ENCODE data around the gene DOCK8. TPM values are rescaled to one million over a fixed set of nuclear protein-coding genes. Genes with fewer than 3 reads are reported as not detected.

The DOCK8 gene
- total and polyA plus RNA-seq, 2 of the 13 experiments (the other 11 are each of a cell fraction or from before 2014, with no cell fraction given), result 0.28 to 0.38 TPM

GRCh38 chr9:469672-470551, 255.2 kb downstream of the DOCK8 start (continued):
- TF ChIP-seq HIC2 (CRISPR knock-in tag; IDR thresholded peaks at IDR 0.05; ENCODE audit: low read depth), result no peak
- peak; percentile 50; the same call in 1 of the 2 replicates for TF ChIP-seq MEIS2 (CRISPR knock-in tag; IDR thresholded peaks at IDR 0.05)
- 0 out of 2 replicates have a peak, but pooled peaks have one; percentile 65 for TF ChIP-seq MYPOP (CRISPR knock-in tag; IDR thresholded peaks at IDR 0.05)
- peak; percentile 74 for TF ChIP-seq ZNF580 (CRISPR knock-in tag; IDR thresholded peaks at IDR 0.05; ENCODE audit: borderline replicate concordance, low read depth)
- TF ChIP-seq ZNF430 (CRISPR knock-in tag; IDR thresholded peaks at IDR 0.05), result peak; percentile 79
- peak; percentile 40; the same call in 1 of the 2 replicates for TF ChIP-seq BRD4 (CRISPR knock-in tag; IDR thresholded peaks at IDR 0.05)
- no peak for TF ChIP-seq ZBTB1 (CRISPR knock-in tag; IDR thresholded peaks at IDR 0.05; ENCODE audit: borderline replicate concordance)
- TF ChIP-seq RFXANK (CRISPR knock-in tag; IDR thresholded peaks at IDR 0.05), result 0 out of 2 replicates have a peak, but pooled peaks have one; percentile 51
- no peak for TF ChIP-seq ZNF609 (CRISPR knock-in tag; IDR thresholded peaks at IDR 0.05; ENCODE audit: borderline replicate concordance)
- TF ChIP-seq FOXO1 (CRISPR knock-in tag; IDR thresholded peaks at IDR 0.05), result no peak
- no peak for TF ChIP-seq JUNB (CRISPR knock-in tag; IDR thresholded peaks at IDR 0.05; ENCODE audit: borderline replicate concordance)
- TF ChIP-seq NBN (conservative IDR thresholded peaks at IDR 0.05), result no peak
- no peak for TF ChIP-seq MBD4 (IDR thresholded peaks at IDR 0.05; ENCODE audit: borderline replicate concordance, low read length)
- TF ChIP-seq RFX3 (CRISPR knock-in tag; IDR thresholded peaks at IDR 0.05), result no peak
- TF ChIP-seq ZHX1 (CRISPR knock-in tag; IDR thresholded peaks at IDR 0.05; ENCODE audit: low read depth), result no peak
- TF ChIP-seq ZNF709 (CRISPR knock-in tag; IDR thresholded peaks at IDR 0.05), result peak; percentile 64; the same call in 1 of the 2 replicates
- peak; percentile 80 for TF ChIP-seq ZNF772 (CRISPR knock-in tag; IDR thresholded peaks at IDR 0.05)
- 0 out of 2 replicates have a peak, but pooled peaks have one; percentile 47 for TF ChIP-seq ATF7-NPFF (CRISPR knock-in tag; IDR thresholded peaks at IDR 0.05; ENCODE audit: low read depth)
- no peak for TF ChIP-seq NFYC (CRISPR knock-in tag; IDR thresholded peaks at IDR 0.05)
